PC-9 (cell line): ENCODE measurements around the gene NCOA4. TPM values are rescaled to one million over a fixed set of nuclear protein-coding genes. Genes with fewer than 3 reads are reported as not detected.

Experiments used
- Bru-seq: library from RNA; stranded (reverse); fragments of 400-500 nt; gene quantifications from one replicate; lab custom pipeline; 2021; lab: Mats Ljungman, UMichigan
- BruChase-seq, 2 experiments: library from RNA; stranded (reverse); fragments of 400-500 nt; gene quantifications; one replicate each; lab custom pipeline; 2021; lab: Mats Ljungman, UMichigan
- BruUV-seq: library from RNA; stranded (reverse); fragments of 400-500 nt; replicated peaks from 2 replicates; lab custom pipeline; 2021; lab: Mats Ljungman, UMichigan
- CTCF ChIA-PET: fragments of 300-600 bp; sonication (Branson Sonifier 250); formaldehyde crosslinking; loops from one replicate; lab custom pipeline; 2022; ENCODE audit warnings: antibody characterized with exemption; lab: Charles Lee
- POLR2A ChIA-PET: fragments of 300-600 bp; sonication (Branson Sonifier 250); formaldehyde crosslinking; loops from one replicate; lab custom pipeline; 2022; ENCODE audit warnings: antibody characterized with exemption; ENCODE audit not compliant: unreplicated experiment; lab: Charles Lee
- DNase-seq, 2 experiments: peaks; one replicate each; pipeline versions ENCODE4 v3.0.0 to v3.0.0-alpha.2; 2015 to 2022; ENCODE audit warnings: mixed read lengths in 1 of 2
- H2AFZ ChIP-seq: fragments of 200-600 bp; sonication (generic); 2 replicates; pipeline ENCODE4 v1.8.1; 2017; ENCODE audit warnings: antibody characterized with exemption
- H3F3A ChIP-seq: fragments of 200-600 bp; sonication (generic); 2 replicates; pipeline ENCODE4 v1.8.1; 2017; ENCODE audit warnings: antibody characterized with exemption, mild to moderate bottlenecking, low read depth; ENCODE audit not compliant: insufficient read depth
- H3K27ac ChIP-seq: fragments of 200-600 bp; sonication (generic); 2 replicates; pipeline ENCODE4 v1.6.1; 2016; ENCODE audit warnings: mixed run types
- H3K27me3 ChIP-seq: fragments of 200-600 bp; sonication (generic); 2 replicates; pipeline ENCODE4 v1.6.1; 2016; ENCODE audit warnings: low read depth, mixed run types; ENCODE audit not compliant: insufficient read depth
- H3K36me3 ChIP-seq: fragments of 200-600 bp; sonication (generic); 2 replicates; pipeline ENCODE4 v1.6.1; 2016; ENCODE audit warnings: low read depth, mixed run types
- H3K4me1 ChIP-seq: fragments of 200-600 bp; sonication (generic); replicated peaks from 2 replicates; pipeline ENCODE4 v1.6.1; 2016; ENCODE audit warnings: mixed run types; ENCODE audit not compliant: insufficient read depth
- H3K4me2 ChIP-seq: fragments of 200-600 bp; sonication (generic); 2 replicates; pipeline ENCODE4 v1.6.1; 2017; ENCODE audit warnings: mixed run types
- H3K4me3 ChIP-seq: fragments of 200-600 bp; sonication (generic); 2 replicates; pipeline ENCODE4 v1.6.1; 2016; ENCODE audit warnings: mixed run types
- H3K79me2 ChIP-seq: fragments of 200-600 bp; sonication (generic); 2 replicates; pipeline ENCODE4 v1.6.1; 2017; ENCODE audit warnings: low read depth, mixed run types
- H3K9me2 ChIP-seq: fragments of 200-600 bp; sonication (generic); 2 replicates; pipeline ENCODE4 v1.8.1; 2017; ENCODE audit warnings: mild to moderate bottlenecking; ENCODE audit not compliant: insufficient read depth
- H3K9me3 ChIP-seq: fragments of 200-600 bp; sonication (generic); 2 replicates; pipeline ENCODE4 v1.8.1; 2016; ENCODE audit warnings: low read depth; ENCODE audit not compliant: insufficient read depth
- H4K20me1 ChIP-seq: fragments of 200-600 bp; sonication (generic); 2 replicates; pipeline ENCODE4 v1.8.1; 2017; ENCODE audit not compliant: insufficient read depth
- CTCF ChIP-seq: fragments of 200-600 bp; sonication (generic); conservative IDR thresholded peaks from 2 replicates; pipeline ENCODE4 v1.6.1; 2017; ENCODE audit warnings: mixed run types, antibody characterized with exemption, mild to moderate bottlenecking, moderate library complexity
- EZH2 ChIP-seq: fragments of 200-600 bp; sonication (generic); IDR thresholded peaks from 2 replicates; pipeline ENCODE4 v1.8.0; 2017; ENCODE audit warnings: antibody characterized with exemption, low read depth
- intact Hi-C: fragments of 100-400 bp; cut with micrococcal nuclease; formaldehyde crosslinking; loops from one replicate; pipeline ENCODE4 v1.10.0; 2022; ENCODE audit not compliant: unreplicated experiment
- long read RNA-seq: library from polyadenylated mRNA; stranded (forward); transcript quantifications from one replicate; pipeline ENCODE4 v2.0.0, GENCODE V29; 2022
- total RNA-seq: library from RNA; stranded (reverse); gene quantifications from 2 replicates; pipeline ENCODE4 v1.2.3, GENCODE V29; 2021

Gene NCOA4
- 142 and 143 TPM in 2 replicates for total RNA-seq
- percentile 94 among the genes with signal in this experiment for Bru-seq, nascent RNA
- BruChase-seq, experiment 1, labeled RNA remaining after a 2-hour chase = percentile 93 among the genes with signal in this experiment
- percentile 98 among the genes with signal in this experiment for BruChase-seq, experiment 2, labeled RNA remaining after a 6-hour chase
- long read RNA-seq, transcript NCOA4-204 (10 exons, 3,549 nt) = major isoform, 166 of 290 reads
- long read RNA-seq, transcript NCOA4-207 (10 exons, 3,489 nt) = minor isoform, 63 of 290 reads
- long read RNA-seq, partial matches to known transcripts = 24 of 290 reads
- long read RNA-seq, other reads (novel, unspliced or antisense) = 37 of 290 reads

- H3F3A ChIP-seq = no peaks in the 10 kb centered on the region; the same call in 1 of the 2 replicates
- intact Hi-C loops = loop anchor here (5.0 kb wide), 1 partner anchor 793 kb away; no protein-coding TSS in a partner anchor
- TF ChIP-seq EZH2 (no peak), CTCF (peak; percentile 77)
- DNase-seq = peak; percentile 91 to 96
- H3K79me2 ChIP-seq = peaks cover 49% of the 10 kb centered on the region
- H2AFZ ChIP-seq = peak within 1 kb of the TSS; percentile 80
- no peaks in the 10 kb centered on the region for H3K9me3 ChIP-seq
- H4K20me1 ChIP-seq = peaks cover 37% of the 10 kb centered on the region
- POLR2A ChIA-PET = interaction anchor here (0.6 kb wide), 1 partner anchor 1052 kb away, joined by 4 read pairs; the partner anchor contains the start of gene DEPP1
- CTCF ChIA-PET = no interaction called here
- H3K4me1 ChIP-seq = peaks cover 28% of the 10 kb centered on the region
- peak within 1 kb of the TSS; percentile 62 for H3K27ac ChIP-seq
- H3K9me2 ChIP-seq = no peaks in the 10 kb centered on the region
- no TSS peak for BruUV-seq
- H3K36me3 ChIP-seq = 0 out of 2 replicates have a peak, but pooled peaks cover 6% of the 10 kb centered on the region
- no peaks in the 10 kb centered on the region for H3K27me3 ChIP-seq
- peak within 1 kb of the TSS; percentile 97 for H3K4me3 ChIP-seq
- peak within 1 kb of the TSS; percentile 94 for H3K4me2 ChIP-seq
Observed at GRCh38 chr10:46030091-46030937, at the start of gene NCOA4. Gene NCOA4, minus strand, starts transcription at chr10:46030623. Its CDS starts 13,943 bp downstream, at chr10:46016680.

- Histone ChIP-seq H3K4me1 (no peaks in the 10 kb centered on the region), H3K27me3 (no peaks in the 10 kb centered on the region), H3K27ac (no peak overlapping the region), H4K20me1 (no peaks in the 10 kb centered on the region), H3F3A (no peaks in the 10 kb centered on the region), H3K9me3 (no peaks in the 10 kb centered on the region), H3K79me2 (no peaks in the 10 kb centered on the region), H3K4me2 (no peak overlapping the region), H3K9me2 (no peaks in the 10 kb centered on the region), H2AFZ (no peak overlapping the region), H3K36me3 (no peaks in the 10 kb centered on the region), H3K4me3 (no peak overlapping the region)
- intact Hi-C loops = no loop called here
- CTCF ChIA-PET = no interaction called here
- BruUV-seq = no TSS peak
- POLR2A ChIA-PET = no interaction called here
- no peak for DNase-seq
- no peak for TF ChIP-seq EZH2
- TF ChIP-seq CTCF = no peak
Observed at GRCh38 chr10:46079831-46080585, 49.6 kb upstream of the NCOA4 start.
